PC-9 (cell line): ENCODE measurements around the gene ASIC1.

ENCODE experiments used
- EZH2 ChIP-seq: fragments of 200-600 bp; sonication (generic); IDR thresholded peaks from 2 replicates; pipeline ENCODE4 v1.8.0; 2017; ENCODE audit warnings: antibody characterized with exemption, low read depth
- TF ChIP-seq, protein P1 (sequence below): fragments of 200-600 bp; sonication (generic); conservative IDR thresholded peaks from 2 replicates; pipeline ENCODE4 v1.6.1; 2017; ENCODE audit warnings: mixed run types, antibody characterized with exemption, mild to moderate bottlenecking, moderate library complexity

DNA sequence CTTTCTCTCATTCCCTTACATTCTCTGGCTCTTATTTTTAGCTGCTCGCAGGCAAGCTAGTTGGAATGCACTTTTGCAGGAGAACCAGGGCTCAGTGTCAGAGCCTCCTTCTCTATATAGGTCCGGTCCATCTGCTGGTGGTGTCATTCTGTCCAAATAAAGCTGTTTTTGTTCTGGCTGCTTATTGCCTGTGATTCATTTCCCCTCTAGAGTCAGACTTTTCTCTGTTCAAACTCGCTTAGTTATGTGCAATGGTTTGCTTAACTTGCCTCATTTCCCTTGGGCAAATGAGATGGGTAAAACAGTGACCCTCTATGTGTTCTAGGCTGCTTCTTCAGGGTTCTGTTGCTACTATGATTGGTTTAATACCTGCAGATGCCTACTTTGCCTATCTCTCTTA, 30.6 kb downstream of the ASIC1 start:
- TF ChIP-seq, protein P1, sequence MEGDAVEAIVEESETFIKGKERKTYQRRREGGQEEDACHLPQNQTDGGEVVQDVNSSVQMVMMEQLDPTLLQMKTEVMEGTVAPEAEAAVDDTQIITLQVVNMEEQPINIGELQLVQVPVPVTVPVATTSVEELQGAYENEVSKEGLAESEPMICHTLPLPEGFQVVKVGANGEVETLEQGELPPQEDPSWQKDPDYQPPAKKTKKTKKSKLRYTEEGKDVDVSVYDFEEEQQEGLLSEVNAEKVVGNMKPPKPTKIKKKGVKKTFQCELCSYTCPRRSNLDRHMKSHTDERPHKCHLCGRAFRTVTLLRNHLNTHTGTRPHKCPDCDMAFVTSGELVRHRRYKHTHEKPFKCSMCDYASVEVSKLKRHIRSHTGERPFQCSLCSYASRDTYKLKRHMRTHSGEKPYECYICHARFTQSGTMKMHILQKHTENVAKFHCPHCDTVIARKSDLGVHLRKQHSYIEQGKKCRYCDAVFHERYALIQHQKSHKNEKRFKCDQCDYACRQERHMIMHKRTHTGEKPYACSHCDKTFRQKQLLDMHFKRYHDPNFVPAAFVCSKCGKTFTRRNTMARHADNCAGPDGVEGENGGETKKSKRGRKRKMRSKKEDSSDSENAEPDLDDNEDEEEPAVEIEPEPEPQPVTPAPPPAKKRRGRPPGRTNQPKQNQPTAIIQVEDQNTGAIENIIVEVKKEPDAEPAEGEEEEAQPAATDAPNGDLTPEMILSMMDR = no peak
- TF ChIP-seq EZH2 = no peak
